Esophagus muscularis mucosa (tissue), 4 donors: ENCODE data around the gene ALCAM. TPM values are rescaled to one million over a fixed set of nuclear protein-coding genes. Genes with fewer than 3 reads are reported as not detected.

Source experiments
- DNase-seq: peaks from one replicate; pipeline ENCODE4 v3.0.0-alpha.2; 2017; ENCODE audit errors: extremely low spot score
- H3K27ac ChIP-seq, 4 donors: fragments of 200-600 bp; sonication (generic); replicated peaks in 1 of 4; 1 replicate in 3 of 4; 2 replicates in 1 of 4; pipeline ENCODE4 v1.5.1; 2016 to 2019; ENCODE audit warnings: mild to moderate bottlenecking in 1 of 4
- H3K27me3 ChIP-seq, 4 donors: fragments of 200-600 bp; sonication (generic); one replicate each; pipeline versions ENCODE4 v1.5.1 to v1.6.0; 2016 to 2019
- H3K36me3 ChIP-seq, 4 donors: fragments of 200-600 bp; sonication (generic); one replicate each; pipeline ENCODE4 v1.5.1; 2016 to 2019
- H3K4me1 ChIP-seq, 4 donors: fragments of 200-600 bp; sonication (generic); one replicate each; pipeline ENCODE4 v1.5.1; 2016 to 2019
- H3K4me3 ChIP-seq, 4 donors: fragments of 200-600 bp; sonication (generic); 1 replicate in 2 of 4; 2 replicates in 2 of 4; pipeline ENCODE4 v1.5.1; 2016 to 2019; ENCODE audit warnings: mild to moderate bottlenecking in 4 of 4, moderate library complexity in 1 of 4
- H3K9me3 ChIP-seq, 4 donors: fragments of 200-600 bp; sonication (generic); 1 replicate in 3 of 4; 2 replicates in 1 of 4; pipeline ENCODE4 v1.5.1; 2016 to 2019
- EP300 ChIP-seq: sonication (generic); formaldehyde crosslinking; IDR thresholded peaks from one replicate; pipeline ENCODE4 v1.6.1; 2017; ENCODE audit warnings: antibody characterized with exemption
- POLR2A ChIP-seq: fragments of 450-650 bp; IDR thresholded peaks from one replicate; pipeline ENCODE4 v1.6.1; 2017; ENCODE audit warnings: antibody characterized with exemption, moderate library complexity, mild to moderate bottlenecking, low read depth
- POLR2AphosphoS5 ChIP-seq, 2 donors: sonication (generic); formaldehyde crosslinking; IDR thresholded peaks; one replicate each; pipeline ENCODE4 v1.6.1; 2017; ENCODE audit warnings: antibody characterized with exemption in 2 of 2
- WGBS: methylation state at CpG from one replicate; pipeline ENCODE4 v1.1.5; 2018; 5-methylcytosine and 5-hydroxymethylcytosine counted together
- intact Hi-C: fragments of 100-400 bp; cut with DNase I; formaldehyde crosslinking; loops from one replicate; pipeline ENCODE4 v1.15.1; 2023
- total RNA-seq, 4 donors: library from RNA; depleted of rRNA; stranded (reverse); fragments of >200 nt; gene quantifications; one replicate each; pipeline versions ENCODE4 v1.1.0 to v1.2.1, GENCODE V29; 2016
- TF ChIP-seq, protein P1 (sequence below), 3 experiments: fragments of 200-600 bp in 2 of 3; fragments of 450-650 bp in 1 of 3; sonication (generic) in 2 of 3; IDR thresholded peaks; one replicate each; pipeline ENCODE4 v1.5.1; 2017 to 2019; ENCODE audit warnings: antibody characterized with exemption in 3 of 3, mild to moderate bottlenecking in 2 of 3, moderate library complexity in 1 of 3

The ALCAM gene
- total RNA-seq, 4 donors from 2014 or later: 19.0 to 26.2 (median 22.6) TPM

DNA sequence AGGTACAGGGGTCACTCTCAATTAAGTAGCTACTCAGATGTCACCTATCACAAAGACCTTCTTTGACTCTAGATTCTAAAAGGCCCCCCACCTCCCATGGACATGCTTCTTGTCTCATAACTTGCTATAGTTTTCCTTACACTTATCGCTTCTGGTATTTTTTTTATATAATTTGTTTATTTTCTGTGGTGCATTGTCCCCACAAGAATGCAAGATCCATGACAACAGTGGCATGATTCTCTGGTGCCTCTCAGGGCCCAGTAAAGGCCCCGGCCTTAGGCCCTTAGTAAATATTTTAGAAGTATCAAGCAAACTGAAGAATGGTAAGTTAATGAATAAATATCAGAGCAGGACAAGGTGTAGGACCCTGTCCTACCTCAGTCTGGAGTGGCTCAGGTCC, 253.5 kb downstream of the ALCAM start:
- TF ChIP-seq, protein P1, sequence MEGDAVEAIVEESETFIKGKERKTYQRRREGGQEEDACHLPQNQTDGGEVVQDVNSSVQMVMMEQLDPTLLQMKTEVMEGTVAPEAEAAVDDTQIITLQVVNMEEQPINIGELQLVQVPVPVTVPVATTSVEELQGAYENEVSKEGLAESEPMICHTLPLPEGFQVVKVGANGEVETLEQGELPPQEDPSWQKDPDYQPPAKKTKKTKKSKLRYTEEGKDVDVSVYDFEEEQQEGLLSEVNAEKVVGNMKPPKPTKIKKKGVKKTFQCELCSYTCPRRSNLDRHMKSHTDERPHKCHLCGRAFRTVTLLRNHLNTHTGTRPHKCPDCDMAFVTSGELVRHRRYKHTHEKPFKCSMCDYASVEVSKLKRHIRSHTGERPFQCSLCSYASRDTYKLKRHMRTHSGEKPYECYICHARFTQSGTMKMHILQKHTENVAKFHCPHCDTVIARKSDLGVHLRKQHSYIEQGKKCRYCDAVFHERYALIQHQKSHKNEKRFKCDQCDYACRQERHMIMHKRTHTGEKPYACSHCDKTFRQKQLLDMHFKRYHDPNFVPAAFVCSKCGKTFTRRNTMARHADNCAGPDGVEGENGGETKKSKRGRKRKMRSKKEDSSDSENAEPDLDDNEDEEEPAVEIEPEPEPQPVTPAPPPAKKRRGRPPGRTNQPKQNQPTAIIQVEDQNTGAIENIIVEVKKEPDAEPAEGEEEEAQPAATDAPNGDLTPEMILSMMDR (IDR thresholded peaks at IDR 0.05): no peak
- TF ChIP-seq EP300 (no peak), POLR2A (no peak), POLR2AphosphoS5 (IDR thresholded peaks at IDR 0.05) (no peak)
- H3K4me1 ChIP-seq: no peaks in the 10 kb centered on the region
- no peaks in the 10 kb centered on the region for H3K9me3 ChIP-seq
- H3K36me3 ChIP-seq: no peaks in the 10 kb centered on the region
- H3K4me3 ChIP-seq: no peak overlapping the region
- intact Hi-C loops: no loop called here
- DNase-seq: no peak
- WGBS: 86% methylated on average over 2 of the region's 2 CpGs
- H3K27me3 ChIP-seq: no peaks in the 10 kb centered on the region
- no peak overlapping the region for H3K27ac ChIP-seq

DNA sequence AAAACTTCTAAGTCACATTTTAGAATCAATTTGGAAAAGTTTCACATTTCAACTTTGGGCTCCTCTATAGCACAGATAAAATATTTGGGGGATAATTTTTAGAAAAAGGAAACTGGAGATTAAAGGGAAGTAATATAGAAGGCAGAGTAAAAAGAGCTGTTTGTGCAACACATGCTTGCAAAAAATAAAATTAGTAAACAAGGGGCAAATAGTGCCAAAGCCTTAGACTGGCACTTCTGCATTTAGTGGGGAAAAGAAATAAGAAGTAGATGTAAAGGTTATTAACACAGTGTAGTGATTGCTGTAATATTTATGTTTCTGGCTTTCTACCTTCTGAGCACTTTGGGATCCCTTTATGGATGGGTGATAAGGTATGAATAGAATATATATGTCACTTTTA, 255.5 kb downstream of the ALCAM start:
- intact Hi-C loops: no loop called here
- DNase-seq: no peak
- no peaks in the 10 kb centered on the region for H3K36me3 ChIP-seq
- H3K27me3 ChIP-seq: no peaks in the 10 kb centered on the region
- H3K4me3 ChIP-seq: no peak overlapping the region
- H3K9me3 ChIP-seq: no peaks in the 10 kb centered on the region
- no peaks in the 10 kb centered on the region for H3K4me1 ChIP-seq
- TF ChIP-seq, protein P1 (IDR thresholded peaks at IDR 0.05): no peak
- TF ChIP-seq EP300 (no peak), POLR2AphosphoS5 (IDR thresholded peaks at IDR 0.05) (no peak), POLR2A (no peak)
- H3K27ac ChIP-seq: no peak overlapping the region
